Non-pigmented ciliary epithelial cell (primary cell): Measurements from ENCODE around the gene KRT74.
A peak's percentile ranks its signal among the peaks of the same experiment; 100 is the strongest.
"Not testable (repeated sequence)": the region's sequence is repeated elsewhere in the genome, so short reads cannot be mapped to it uniquely, and the experiment has no call there.

Source experiments
- DNase-seq: peaks from one replicate; pipeline ENCODE4 v3.0.0-alpha.2; 2010; ENCODE audit warnings: low read depth

Gene KRT74

DNA sequence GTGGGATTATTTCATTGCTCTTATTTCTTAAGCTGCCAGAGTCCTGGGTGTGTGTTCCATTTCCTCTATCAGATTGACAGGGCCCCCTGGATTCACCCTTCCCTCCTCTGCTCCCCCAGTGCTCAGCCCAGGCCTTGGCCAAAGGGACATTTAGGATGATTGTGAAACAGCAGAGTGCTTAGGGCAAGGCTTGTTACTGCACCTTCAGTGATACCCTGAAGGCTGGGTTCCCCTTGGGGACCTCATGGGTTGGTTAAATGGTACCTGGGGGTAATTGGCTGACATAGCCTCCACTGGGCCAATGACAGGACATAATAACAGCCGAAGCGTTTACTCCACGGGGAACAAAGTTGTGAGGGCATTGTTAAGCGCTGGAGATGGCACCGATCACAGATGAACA is 28.9 kb upstream of the KRT74 start:
- no peak for DNase-seq

DNA sequence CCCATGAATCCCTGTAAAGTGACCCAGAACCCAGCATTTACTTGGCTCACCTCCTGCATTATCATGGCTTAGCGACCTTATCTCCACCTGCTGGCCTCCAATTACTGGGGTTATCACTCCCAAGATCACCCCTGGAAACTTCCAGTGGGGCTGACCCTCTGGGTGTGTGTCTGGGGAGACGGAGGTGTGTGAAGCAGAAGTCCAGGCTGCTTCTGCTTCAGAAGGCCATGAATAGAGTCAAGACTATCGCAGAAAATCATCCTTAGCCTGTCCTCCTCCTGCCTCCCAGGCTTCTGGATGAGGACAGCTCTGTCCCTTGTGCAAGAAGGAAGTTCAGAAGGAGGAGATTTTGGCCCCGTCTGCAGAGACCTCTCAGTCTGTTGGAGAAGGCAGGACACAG is 28.0 kb upstream of the KRT74 start:
- DNase-seq, result no peak

DNA sequence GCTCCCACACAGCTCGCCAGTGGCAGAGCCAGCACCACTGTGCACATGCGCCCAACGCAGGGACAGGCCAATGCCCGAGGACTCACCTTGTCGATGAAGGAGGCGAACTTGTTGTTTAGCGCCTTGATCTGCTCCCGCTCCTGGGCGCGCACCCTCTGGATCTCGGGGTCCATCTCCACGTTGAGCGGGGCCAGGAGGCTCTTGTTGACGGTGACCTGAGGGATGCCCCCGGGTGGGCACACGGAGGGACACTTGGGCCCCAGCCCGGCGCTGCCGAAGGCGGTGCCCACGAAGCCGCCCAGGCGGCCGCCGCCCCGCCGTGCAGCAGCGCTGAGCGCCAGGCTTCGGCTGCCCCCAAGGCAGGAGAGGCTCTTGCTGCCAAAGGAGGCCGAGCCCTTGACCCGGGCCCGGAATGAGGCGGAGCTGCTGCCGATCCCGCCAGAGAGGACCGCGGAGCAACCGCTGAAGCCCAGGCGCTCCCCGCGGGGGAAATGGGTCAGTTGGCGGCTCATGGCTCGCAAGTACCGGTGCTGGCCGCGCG is 27.4 kb upstream of the KRT74 start, which contains the start of gene KRT72:
KRT72 (minus strand) TSS at position 523 of the 541 bp plus-strand sequence; CDS start at position 512, 11 bp downstream.
- no peak for DNase-seq

DNA sequence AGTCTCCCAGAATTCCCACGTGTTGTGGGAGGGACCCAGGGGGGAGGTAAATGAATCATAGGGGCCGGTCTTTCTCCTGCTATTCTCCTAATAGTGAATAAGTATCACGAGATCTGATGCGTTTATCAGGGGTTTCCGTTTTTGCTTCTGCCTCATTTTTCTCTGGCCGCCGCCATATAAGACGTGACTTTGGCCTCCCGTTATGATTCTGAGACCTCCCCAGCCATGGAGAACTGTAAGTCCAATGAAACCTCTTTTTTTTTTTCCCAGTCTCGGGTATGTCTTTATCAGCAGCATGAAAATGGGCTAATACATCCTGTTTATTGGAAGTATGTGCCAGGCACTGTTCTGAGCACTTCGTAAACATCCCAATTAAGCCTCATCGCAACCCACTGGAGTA is 26.8 kb upstream of the KRT74 start:
- no peak for DNase-seq

DNA sequence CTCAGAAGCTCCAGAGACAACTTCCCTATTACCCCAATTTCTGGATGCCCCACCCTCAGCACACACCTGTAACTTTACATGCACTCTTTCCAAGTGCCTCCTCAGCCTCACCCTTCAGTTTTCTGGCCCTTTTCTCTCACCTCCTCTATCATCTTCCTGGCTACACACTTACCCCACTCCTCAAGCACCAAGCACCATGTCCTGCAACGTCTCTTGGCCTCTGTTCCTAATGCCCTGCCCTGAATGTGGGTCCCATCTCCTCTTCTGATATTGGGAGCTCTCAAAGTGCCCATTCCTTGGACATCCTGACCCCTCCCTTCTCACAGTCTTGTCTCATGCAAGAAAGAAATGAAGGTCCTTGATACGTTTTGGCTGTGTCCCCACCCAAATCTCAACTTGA is 26.4 kb upstream of the KRT74 start:
- no peak for DNase-seq

DNA sequence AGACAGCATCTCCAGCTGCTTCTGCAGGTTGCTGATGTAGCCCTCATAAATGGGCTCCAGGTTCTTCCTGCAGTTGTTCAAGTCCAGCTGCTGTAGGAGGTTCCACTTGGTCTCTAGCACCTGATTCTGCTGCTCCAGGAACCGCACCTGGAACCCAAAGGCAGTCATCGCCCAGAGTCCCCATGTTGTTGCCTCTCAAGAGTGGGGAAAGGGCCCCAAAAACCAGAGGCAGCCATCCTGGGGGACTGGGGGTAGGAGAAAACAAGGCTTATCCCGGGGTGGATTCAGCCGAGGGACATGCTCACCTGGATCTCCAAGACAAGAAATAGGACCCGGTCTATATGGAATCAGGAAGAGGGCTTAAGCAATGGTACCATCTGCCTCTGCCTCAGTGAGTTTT is 25.3 kb upstream of the KRT74 start:
- no peak for DNase-seq

DNA sequence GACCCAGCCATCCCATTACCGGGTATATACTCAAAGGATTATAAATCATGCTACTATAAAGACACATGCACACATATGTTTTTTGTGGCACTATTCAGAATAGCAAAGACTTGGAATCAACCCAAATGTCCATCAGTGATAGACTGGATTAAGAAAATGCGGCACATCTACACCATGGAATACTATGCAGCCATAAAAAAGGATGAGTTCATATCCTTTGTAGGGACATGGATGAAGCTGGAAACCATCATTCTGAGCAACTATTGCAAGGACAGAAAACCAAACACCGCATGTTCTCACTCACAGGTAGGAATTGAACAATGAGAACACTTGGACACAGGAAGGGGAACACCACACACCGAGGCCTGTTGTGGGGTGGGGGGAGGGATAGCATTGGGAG is 20.6 kb upstream of the KRT74 start:
- DNase-seq, result not testable (repeated sequence)

DNA sequence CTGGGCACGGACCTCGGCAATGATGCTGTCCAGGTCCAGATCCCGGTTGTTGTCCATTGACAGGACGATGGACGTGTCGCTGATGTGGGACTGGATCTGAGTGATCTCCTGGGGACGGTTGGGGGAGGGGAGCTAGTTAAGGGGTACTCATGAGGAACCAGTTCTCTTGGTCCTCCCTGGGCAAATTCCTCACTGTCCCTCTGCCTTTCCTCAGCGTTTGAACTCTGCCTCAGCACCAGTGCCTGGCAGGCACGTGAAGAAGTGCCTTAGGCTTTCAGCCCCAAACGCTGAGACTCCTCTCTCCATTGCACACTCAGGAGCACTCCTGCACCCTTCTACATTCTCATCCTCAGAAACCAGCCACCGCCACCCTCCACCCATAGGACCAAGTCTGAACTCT is 17.9 kb upstream of the KRT74 start:
- DNase-seq, result no peak

DNA sequence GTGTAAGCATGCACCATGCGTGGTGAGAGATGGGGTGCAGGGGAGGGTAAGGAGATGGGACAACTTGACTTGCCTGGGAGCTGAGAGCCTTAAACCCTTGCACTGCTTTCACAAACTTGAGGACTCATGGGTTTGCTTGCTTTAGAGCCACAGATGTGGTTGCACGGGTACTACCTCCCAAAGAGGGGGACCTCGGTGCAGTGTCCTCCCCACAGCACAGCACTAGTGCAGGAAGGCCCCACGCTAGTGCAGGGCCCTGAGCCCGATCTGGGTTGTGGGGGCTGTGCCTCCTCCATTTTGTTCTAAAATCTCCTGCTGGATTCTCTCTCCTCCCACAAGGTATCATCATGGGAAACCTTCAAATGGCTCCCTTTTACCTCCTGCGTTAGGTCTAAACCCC is 16.4 kb upstream of the KRT74 start:
- DNase-seq, result no peak

DNA sequence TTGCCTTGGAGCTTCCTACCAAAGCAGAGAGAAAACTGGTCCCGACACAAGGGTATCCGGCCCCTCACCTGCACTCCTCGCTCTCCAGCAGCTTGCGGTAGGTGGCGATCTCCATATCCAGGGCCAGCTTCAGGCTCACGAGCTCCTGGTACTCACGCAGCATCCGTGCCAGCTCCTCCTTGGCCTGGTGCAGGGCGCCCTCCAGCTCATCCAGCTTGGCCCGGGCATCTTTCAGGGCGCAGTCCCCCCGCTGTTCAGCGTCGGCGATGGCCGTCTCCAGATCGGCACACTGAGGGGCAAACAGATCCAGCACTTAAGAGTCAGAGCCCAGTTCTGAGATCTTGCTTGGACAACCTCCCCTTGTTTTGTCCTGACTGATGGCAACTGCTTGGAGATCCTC is 13.9 kb upstream of the KRT74 start:
- no peak for DNase-seq

DNA sequence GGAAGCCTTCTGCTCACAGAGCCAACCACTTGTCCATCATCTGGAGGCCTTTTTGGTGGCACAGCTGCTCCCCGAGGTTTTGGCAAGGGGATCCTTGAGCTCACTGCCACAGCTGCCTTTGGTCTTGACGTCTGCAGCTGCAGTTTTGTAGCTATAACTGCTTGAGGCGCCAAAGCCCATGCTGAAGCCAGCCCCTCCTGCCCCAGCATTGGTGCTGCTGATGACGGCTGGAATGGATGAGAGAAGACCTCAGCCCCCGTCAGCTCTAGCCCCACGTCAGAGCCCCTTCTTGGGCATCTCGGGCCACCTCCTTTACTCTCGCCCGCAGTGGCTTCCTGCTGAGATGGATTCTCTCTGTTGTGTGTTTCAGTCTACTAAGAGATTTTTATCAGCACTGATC is 12.3 kb upstream of the KRT74 start:
- no peak for DNase-seq

DNA sequence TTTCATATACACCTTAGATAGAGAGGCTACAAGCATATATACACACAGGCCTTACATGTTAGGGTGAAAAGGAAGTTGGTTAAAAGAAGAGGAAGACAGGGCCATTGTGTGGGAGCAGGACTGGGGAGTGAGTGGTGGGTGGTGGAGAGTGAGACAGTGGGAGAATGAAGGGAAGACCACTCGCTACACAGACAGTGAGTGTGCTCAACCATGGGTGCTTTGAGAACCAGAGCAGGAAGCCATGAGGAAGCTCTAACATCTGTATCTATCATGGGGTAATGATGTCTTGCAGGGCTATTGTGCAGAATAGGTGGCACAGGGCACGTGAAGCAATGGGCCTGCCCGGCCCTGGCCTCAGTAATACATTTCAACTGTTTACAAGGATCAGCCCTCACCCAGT is 11.4 kb upstream of the KRT74 start:
- no peak for DNase-seq

DNA sequence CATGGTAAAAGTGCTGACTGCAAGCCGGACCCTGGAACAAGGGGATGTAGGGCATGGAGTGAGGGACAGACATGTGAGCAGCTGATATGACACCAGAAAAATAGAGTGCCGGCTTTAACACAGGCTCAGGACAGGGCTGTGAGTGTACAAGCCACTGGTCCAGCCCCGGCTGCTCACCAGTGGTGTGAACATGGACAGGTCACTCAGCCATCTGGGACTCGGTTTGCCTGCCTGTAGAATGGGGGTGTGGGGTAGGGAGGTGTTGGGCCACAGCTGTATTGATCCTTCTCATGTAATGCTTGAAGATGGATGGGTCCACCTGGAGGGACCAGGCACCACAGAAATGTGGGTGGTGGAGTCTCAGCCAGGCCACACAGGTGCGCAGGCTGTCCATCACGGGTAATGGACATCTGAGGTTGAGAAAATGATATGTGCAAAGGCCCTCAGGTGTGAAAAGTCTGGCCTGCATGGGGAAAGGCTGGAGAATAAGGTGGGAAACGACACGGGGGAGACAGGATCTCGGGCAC is 10.6 kb upstream of the KRT74 start:
- DNase-seq, result no peak

DNA sequence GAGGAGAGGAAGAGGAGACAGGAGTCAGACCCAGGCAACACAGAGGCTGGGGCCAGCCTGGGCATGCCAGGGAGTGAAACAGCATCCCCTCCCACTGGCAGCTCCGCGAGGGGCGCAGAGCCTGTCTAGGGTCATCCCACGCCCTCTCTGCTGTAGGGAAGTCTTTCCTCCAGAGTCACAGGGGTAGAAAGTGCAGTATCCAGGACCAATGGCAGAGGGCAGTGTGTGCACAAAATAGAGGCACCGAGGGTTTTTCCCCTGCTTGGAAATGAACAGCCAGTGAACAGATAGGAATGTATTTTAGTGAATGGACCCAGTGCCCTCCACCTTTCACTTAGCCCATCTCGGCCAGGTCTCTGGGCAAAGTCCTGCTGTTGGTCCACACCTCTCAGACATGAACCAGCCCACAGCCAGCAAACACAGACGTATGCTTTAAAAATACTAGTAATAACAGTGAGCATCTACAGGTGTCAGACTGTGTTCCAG is 9.4 kb upstream of the KRT74 start:
- DNase-seq, result peak; percentile 10

DNA sequence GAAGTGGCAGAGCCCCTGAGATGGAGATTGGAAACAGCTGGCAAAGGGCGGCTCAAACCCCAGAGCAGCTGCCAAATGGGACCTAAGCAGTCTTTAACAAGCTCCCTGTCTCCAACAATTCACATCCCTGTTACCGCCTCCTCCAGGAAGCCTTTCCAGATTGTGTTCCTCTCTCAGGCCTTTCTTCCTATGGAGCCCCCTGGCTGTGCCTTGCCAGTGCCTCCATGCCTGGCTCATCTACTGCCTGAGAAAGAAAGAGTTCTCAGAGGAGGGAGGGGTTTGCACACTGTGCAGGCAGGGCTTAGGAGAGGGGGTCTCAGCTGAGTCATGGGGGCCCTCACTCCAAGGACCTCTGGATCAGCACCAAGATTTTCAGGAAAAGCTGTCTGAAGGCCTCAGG is 8.8 kb upstream of the KRT74 start:
- DNase-seq, result no peak

DNA sequence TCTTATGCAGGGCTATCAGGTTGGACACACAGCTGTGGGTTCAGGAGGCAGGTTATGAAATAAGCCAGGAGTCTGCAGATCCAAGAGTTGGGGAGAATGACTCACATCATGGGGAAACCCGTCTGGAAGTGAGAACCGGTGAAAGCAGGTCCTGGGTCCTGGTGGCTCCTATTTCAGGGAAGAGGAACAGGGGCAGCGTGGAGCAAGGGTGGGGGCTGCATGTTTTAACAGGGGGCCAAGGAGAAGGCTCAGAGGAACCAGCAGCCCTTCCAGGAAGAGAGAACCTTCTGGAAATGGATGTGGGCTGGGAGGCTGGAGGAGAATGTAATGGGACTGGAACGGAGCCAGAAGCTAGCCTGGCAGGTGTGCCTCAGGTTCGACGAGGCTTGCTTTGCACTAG is 7.8 kb upstream of the KRT74 start:
- DNase-seq, result no peak

DNA sequence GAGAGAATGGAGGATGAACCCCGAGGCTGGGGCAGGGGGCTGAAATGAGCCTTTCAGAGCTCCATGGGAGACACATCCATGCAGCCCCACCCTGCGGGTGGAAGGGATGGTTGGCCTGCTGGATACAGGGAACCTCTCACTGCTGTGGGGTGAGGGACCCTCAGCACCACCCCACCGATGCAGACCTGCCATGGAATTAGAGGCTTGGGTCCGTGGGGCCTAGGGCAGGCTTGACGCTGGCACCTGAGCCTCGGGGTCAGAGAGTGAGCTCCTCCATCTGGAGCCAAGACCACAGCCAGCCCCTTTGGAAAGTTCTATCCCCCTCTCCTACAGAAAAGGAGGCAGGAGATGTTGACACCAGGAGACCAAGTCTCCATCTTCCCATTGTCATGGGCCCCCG is 7.4 kb upstream of the KRT74 start:
- DNase-seq, result no peak

DNA sequence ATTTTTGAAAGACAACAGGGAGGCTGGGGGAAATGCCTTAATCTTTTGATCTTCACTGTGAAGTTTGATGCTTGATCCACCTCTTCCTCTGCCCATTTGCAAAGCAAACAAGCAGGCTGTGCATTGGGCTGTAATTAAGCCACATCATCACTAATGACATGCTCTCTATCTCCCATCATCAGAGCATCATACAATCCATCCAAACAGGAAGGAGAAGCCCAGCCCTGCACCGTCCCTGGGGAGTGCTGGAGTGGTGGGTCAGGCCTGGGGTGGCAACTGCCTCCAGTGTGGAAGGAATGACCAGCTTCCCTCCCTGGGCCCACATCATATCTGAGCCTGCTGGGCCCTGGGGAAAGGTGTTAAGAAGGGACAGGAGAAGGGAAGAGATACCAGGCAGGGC is 6.9 kb upstream of the KRT74 start:
- no peak for DNase-seq

DNA sequence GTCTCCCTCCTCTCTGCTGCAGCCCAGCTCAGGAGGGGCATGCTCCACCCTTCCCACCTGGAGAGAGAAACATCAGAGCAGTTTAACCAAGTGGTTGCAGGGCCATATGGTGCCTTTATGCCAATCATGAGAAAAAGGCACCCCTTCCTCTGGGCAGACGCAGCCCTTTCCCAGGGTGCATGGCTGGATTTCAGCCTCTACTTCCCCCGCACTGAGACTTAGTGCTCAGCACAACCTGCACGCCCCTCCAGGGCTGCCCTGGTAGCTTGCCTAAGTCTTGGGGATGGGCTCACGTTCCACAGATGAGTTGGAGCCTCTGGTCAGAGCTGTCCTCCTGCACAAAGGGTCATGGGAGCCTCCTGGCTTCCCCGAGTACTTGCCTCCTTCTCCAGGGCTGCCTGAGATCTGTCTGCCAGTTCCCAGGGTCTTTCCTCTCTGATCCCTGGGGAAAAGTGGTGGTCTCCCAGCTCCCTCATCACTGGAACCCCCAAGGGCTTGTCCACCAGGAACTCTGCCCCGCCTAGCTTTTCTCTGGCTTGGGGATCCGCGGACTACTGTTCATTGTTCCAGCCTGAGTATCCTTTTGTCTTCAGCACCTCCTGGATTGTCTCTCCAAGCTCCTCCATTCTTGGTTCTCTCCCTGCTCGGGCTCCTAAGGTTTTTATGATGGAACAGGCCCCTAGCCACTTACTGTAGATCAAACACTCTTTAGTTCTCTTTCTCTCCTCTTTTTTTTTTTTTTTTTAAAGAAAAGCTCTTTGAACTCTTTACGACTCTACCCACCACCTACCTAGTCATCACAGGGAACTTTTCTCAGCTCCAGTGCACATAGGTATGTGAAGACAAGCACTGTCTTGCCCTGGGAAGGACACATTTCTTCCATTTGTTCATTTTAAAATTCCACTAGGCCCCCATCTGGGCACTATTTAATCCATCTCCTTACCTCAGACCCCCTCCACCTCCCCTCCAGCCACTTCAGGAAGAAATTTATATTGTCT is 6.1 kb upstream of the KRT74 start:
- no peak for DNase-seq

DNA sequence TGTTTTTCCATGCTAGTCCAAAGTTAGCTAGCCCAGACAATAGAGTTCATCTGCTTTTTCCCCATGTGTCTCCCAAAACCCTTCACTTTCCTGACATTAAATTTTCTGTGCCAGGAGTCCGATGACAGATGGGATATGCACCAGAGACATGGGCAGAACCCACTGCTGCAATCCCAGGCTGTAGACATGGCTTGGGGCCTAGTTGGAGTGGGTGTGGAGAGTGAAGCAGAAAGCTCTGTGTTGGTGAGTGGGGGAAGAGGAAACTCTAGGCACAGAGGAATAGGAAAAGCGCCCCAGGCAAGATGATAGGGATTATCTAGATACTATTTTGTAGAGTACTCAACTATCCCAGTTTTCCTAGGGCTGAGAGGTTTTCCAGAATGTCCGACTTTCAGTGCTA is 4.8 kb upstream of the KRT74 start:
- DNase-seq, result no peak

DNA sequence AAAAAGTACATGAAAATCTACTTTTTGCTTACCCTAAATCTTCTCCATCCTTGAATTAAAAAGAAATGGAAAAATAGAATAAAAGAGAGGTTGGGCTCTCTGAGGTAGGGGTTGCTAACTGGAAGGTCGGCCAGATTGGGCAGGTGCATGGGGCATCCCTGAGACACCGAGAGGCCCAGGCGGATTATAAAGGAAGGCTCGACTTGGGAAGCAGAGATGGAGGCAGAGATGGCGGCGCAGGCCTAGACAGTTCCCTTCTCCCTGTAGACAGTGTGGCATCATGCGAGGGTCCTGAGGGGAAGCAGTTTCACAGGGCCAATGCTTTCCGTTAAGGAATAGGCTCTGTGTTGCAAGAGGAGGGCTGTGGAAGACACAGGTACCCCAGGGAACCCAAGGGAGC is 3.7 kb upstream of the KRT74 start:
- no peak for DNase-seq

DNA sequence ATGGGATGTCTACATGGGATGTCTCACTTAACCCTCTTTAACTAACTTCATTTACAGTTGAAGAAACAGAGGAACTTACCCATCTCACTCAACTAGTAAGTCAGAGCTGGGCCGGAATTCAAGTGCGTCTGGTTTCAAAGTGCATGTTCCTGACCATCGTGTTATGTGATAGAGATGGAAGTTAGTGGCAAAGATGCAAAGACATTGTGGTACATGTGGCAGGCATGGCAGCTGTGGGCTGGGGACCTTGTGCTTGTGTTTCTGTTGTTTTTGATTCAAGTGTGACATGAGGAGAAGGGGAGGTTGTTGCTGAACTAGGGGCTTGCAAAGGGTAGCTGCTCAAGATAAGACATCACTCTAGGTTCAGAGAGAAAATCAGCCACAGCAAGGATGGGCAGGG is 2.3 kb upstream of the KRT74 start:
- no peak for DNase-seq

DNA sequence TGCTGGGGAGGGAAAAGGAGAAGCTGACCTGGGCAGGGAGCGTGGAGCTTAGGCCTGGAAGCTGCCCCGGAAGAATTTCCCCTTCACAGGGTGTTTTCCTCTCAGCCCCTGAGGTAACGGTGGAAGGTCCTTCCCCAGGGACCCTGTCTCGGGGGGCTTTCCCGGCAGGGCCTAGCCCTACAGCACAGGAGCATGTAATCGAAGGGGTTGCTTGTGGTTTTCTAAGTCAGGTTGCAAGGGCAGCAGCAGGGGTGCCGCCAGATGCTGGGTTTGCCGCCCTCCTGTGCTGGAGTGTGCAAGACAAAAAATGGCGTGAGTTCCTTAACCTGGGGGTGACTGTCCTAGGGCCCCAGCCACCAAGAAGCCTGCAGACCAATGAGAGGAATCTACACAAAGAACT is 1.6 kb upstream of the KRT74 start:
- DNase-seq, result no peak
